Measurements from ENCODE around the gene ANKS3. TPM values are rescaled to one million over a fixed set of nuclear protein-coding genes. Genes with fewer than 3 reads are reported as not detected.

ANKS3 gene
- total and polyA plus RNA-seq, 7 donors, result 3.9 to 30.7 (median 20.8) TPM

- H3K9me3 ChIP-seq, result no peaks in the 10 kb centered on the region
- H3K27ac ChIP-seq, result no peak overlapping the region
- 92 to 96% methylated on average over 44 of the region's 44 CpGs for WGBS, 2 donors
- peaks cover 0 to 2% (median under 1%) of the 10 kb centered on the region in 4 donors for H3K4me1 ChIP-seq
- DNase-seq, result no peak
- TF ChIP-seq CTCF (IDR thresholded peaks at IDR 0.05), result no peak
- no peak for TF ChIP-seq POLR2A (IDR thresholded peaks at IDR 0.05)
- TF ChIP-seq EP300 (IDR thresholded peaks at IDR 0.05), result no peak
- no peak for TF ChIP-seq POLR2AphosphoS5 (IDR thresholded peaks at IDR 0.05)
- no peak overlapping the region for H3K4me3 ChIP-seq
- no peaks in the 10 kb centered on the region for H3K27me3 ChIP-seq
- intact Hi-C loops (cut with DNase I), result no loop called here
- H3K36me3 ChIP-seq, result peaks cover 40 to 79% (median 62%) of the 10 kb centered on the region in 4 donors
Measured at GRCh38 chr16:4752351-4753100, 18.5 kb upstream of the ANKS3 start.

GRCh38 chr16:4750896-4751295 lies 16.8 kb upstream of the ANKS3 start:
- DNase-seq, result no peak
- intact Hi-C loops (cut with DNase I), result no loop called here
- Histone ChIP-seq H3K4me3 (no peak overlapping the region), H3K4me1 (peaks cover 0 to 15% (median 11%) of the 10 kb centered on the region in 4 donors), H3K36me3 (peaks cover 40 to 63% (median 54%) of the 10 kb centered on the region in 4 donors), H3K27me3 (no peaks in the 10 kb centered on the region), H3K27ac (no peak overlapping the region), H3K9me3 (no peaks in the 10 kb centered on the region)
- 88 to 91% methylated on average over 8 of the region's 8 CpGs for WGBS, 2 donors
- no peak for TF ChIP-seq POLR2AphosphoS5 (IDR thresholded peaks at IDR 0.05)
- no peak for TF ChIP-seq CTCF (IDR thresholded peaks at IDR 0.05)
- no peak for TF ChIP-seq POLR2A (IDR thresholded peaks at IDR 0.05)
- no peak for TF ChIP-seq EP300 (IDR thresholded peaks at IDR 0.05)

- no peak for DNase-seq
- Histone ChIP-seq H3K4me1 (peaks cover 0 to 15% (median 11%) of the 10 kb centered on the region in 4 donors), H3K9me3 (no peaks in the 10 kb centered on the region), H3K27me3 (no peaks in the 10 kb centered on the region), H3K36me3 (peaks cover 29 to 52% (median 43%) of the 10 kb centered on the region in 4 donors), H3K27ac (no peak overlapping the region), H3K4me3 (no peak overlapping the region)
- WGBS, 2 donors, result 86 to 92% methylated on average over 10 of the region's 10 CpGs
- no peak for TF ChIP-seq POLR2AphosphoS5 (IDR thresholded peaks at IDR 0.05)
- intact Hi-C loops (cut with DNase I), result no loop called here
Measured at GRCh38 chr16:4749700-4750257, 15.7 kb upstream of the ANKS3 start.

- 91 to 93% methylated on average over 16 of the region's 16 CpGs for WGBS, 2 donors
- Histone ChIP-seq H3K9me3 (no peaks in the 10 kb centered on the region), H3K36me3 (peaks cover 25 to 44% (median 36%) of the 10 kb centered on the region in 4 donors), H3K4me3 (no peak overlapping the region), H3K27ac (no peak overlapping the region), H3K27me3 (no peaks in the 10 kb centered on the region), H3K4me1 (peaks cover 0 to 15% (median 11%) of the 10 kb centered on the region in 4 donors)
- DNase-seq, result no peak
- TF ChIP-seq CTCF (IDR thresholded peaks at IDR 0.05) (no peak), POLR2A (IDR thresholded peaks at IDR 0.05) (no peak), POLR2AphosphoS5 (IDR thresholded peaks at IDR 0.05) (no peak), EP300 (IDR thresholded peaks at IDR 0.05) (no peak)
- intact Hi-C loops (cut with DNase I), result no loop called here
Measured at GRCh38 chr16:4748682-4749411, 14.8 kb upstream of the ANKS3 start.
